Activated CD4-positive, alpha-beta T cell treated with anti-CD3 and anti-CD28 coated beads, Interleukin-2, amount 10 ng/mL, durations not matched to agents 7 days and 5 days (primary cell): Measurements from ENCODE around the gene ZBTB40. TPM values are rescaled to one million over a fixed set of nuclear protein-coding genes. Genes with fewer than 3 reads are reported as not detected.
A peak's percentile ranks its signal among the peaks of the same experiment; 100 is the strongest.

ENCODE experiments used
- CTCF ChIA-PET: fragments of 350-600 bp; sonication (Branson Sonifier 250); formaldehyde crosslinking; loops from one replicate; lab custom pipeline; 2021; ENCODE audit warnings: antibody characterized with exemption; lab: Charles Lee
- POLR2A ChIA-PET: fragments of 350-600 bp; sonication (Branson Sonifier 250); formaldehyde crosslinking; loops from one replicate; lab custom pipeline; 2021; ENCODE audit warnings: antibody characterized with exemption; lab: Charles Lee
- DNase-seq: peaks from one replicate; pipeline ENCODE4 v3.0.0-alpha.2; 2020
- H3K27ac Mint-ChIP-seq: one replicate; pipeline ENCODE4 v1.8.0; 2021; ENCODE audit warnings: mild to moderate bottlenecking, moderate library complexity, mixed read lengths
- H3K27me3 Mint-ChIP-seq: one replicate; pipeline ENCODE4 v1.8.0; 2021; ENCODE audit warnings: mixed read lengths
- H3K36me3 Mint-ChIP-seq: one replicate; pipeline ENCODE4 v1.8.0; 2021; ENCODE audit warnings: low read depth, mixed read lengths
- H3K4me1 Mint-ChIP-seq: one replicate; pipeline ENCODE4 v1.8.0; 2021; ENCODE audit warnings: mixed read lengths
- H3K4me3 Mint-ChIP-seq: one replicate; pipeline ENCODE4 v1.8.0; 2021; ENCODE audit warnings: mild to moderate bottlenecking, moderate library complexity, mixed read lengths
- H3K9me3 Mint-ChIP-seq: one replicate; pipeline ENCODE4 v1.8.0; 2021; ENCODE audit warnings: mixed read lengths
- total RNA-seq, 2 experiments: library from RNA; stranded (reverse); gene quantifications; one replicate each; pipeline ENCODE4 v1.2.3, GENCODE V29; 2021

Gene ZBTB40
- total RNA-seq, 2 experiments from 2014 or later: 18.5 to 19.0 TPM

GRCh38 chr1:22437573-22437972, 14.1 kb upstream of the ZBTB40 start:
- Mint-ChIP-seq H3K9me3 (peaks cover 26% of the 10 kb centered on the region), H3K27me3 (peaks cover 29% of the 10 kb centered on the region), H3K36me3 (peaks cover 9% of the 10 kb centered on the region), H3K27ac (no peak overlapping the region), H3K4me1 (no peaks in the 10 kb centered on the region), H3K4me3 (no peak overlapping the region)
- CTCF ChIA-PET: no interaction called here
- POLR2A ChIA-PET: no interaction called here
- DNase-seq: no peak

DNA sequence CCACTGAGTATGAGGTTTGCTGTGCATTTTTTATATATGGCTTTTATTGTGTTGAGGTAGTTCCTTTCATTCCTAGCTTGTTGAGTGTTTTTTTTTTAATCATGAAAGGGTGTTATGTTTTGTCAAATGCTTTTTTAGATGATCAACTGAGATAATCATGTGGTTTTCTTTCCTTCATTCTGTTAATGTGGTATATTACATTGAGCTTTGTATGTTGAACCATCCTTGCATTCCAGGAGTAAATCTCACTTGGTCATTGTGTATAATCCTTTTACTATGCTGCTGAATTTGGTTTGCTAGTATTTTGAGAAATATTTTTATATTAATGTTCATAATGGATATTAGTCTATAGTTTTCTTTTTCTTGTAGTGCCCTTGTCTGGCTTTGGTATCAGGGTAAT, 11.1 kb upstream of the ZBTB40 start:
- peaks cover 12% of the 10 kb centered on the region for H3K27me3 Mint-ChIP-seq
- CTCF ChIA-PET: no interaction called here
- no peak overlapping the region for H3K4me3 Mint-ChIP-seq
- no peak overlapping the region for H3K27ac Mint-ChIP-seq
- POLR2A ChIA-PET: no interaction called here
- H3K9me3 Mint-ChIP-seq: peaks cover 26% of the 10 kb centered on the region
- DNase-seq: no peak
- H3K36me3 Mint-ChIP-seq: peaks cover 9% of the 10 kb centered on the region
- no peaks in the 10 kb centered on the region for H3K4me1 Mint-ChIP-seq

DNA sequence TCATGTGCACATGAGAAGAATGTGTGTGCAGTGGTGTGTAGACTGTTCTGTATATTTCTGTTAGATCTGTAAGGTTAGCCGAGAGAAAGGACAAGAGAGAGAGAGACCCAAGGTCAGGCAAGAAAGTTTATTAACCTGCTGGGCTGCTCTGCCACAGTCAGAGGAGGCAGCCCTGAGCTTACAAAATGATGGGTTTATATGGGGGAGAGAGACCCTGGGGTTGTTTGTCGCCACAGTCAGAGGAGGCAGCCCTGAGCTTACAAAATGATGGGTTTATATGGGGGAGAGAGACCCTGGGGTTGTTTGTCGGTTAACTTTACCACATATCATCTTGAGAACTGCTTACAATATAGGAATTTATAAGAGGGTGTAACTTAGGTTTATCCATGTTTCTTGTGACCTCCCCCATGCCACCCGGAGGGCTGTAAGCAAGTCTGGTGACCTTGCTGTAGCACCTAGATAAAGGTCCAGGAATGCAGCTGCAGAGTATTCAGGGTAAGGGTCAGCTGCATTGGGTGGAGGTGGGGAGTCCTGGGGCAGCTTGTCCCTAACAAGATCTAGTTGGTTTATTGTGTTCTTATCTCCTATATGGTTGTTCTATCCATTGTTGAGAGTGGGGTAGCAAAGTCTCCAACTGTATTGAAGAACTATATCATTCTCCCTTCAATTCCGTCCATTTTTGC, 9.3 kb upstream of the ZBTB40 start:
- Mint-ChIP-seq H3K27ac (no peak overlapping the region), H3K4me3 (no peak overlapping the region), H3K9me3 (peaks cover 26% of the 10 kb centered on the region), H3K27me3 (peaks cover 18% of the 10 kb centered on the region), H3K36me3 (peaks cover 9% of the 10 kb centered on the region), H3K4me1 (no peaks in the 10 kb centered on the region)
- CTCF ChIA-PET: no interaction called here
- POLR2A ChIA-PET: no interaction called here
- no peak for DNase-seq

DNA sequence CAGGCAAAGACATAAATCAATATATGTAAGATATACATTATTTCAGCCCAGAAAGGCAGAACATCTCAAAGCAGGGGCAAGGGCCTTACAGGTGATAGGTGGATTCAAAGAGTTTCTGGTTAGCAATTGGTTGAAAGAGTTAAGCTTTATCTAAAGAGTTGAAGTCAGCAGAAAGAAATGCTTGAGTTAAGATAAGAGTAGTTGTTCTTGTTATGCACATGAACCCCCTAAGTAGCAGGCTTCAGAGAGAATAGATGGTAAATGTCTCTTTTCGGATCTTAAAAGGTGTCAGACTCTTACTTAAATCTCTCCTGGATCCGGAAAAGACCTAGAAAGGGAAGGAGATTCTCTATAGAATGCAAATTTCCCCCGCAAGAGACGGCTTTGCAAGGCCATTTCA, 8.3 kb upstream of the ZBTB40 start:
- Mint-ChIP-seq H3K4me1 (no peaks in the 10 kb centered on the region), H3K4me3 (no peak overlapping the region), H3K27me3 (peaks cover 16% of the 10 kb centered on the region), H3K27ac (no peak overlapping the region), H3K9me3 (peaks cover 26% of the 10 kb centered on the region), H3K36me3 (peaks cover 9% of the 10 kb centered on the region)
- DNase-seq: no peak
- ChIA-PET POLR2A (no interaction called here), CTCF (no interaction called here)

GRCh38 chr1:22444856-22445255, 6.8 kb upstream of the ZBTB40 start:
- POLR2A ChIA-PET: no interaction called here
- no peaks in the 10 kb centered on the region for H3K4me1 Mint-ChIP-seq
- DNase-seq: no peak
- H3K4me3 Mint-ChIP-seq: no peak overlapping the region
- CTCF ChIA-PET: no interaction called here
- peaks cover 9% of the 10 kb centered on the region for H3K36me3 Mint-ChIP-seq
- H3K27ac Mint-ChIP-seq: no peak overlapping the region
- peaks cover 13% of the 10 kb centered on the region for H3K27me3 Mint-ChIP-seq
- peaks cover 20% of the 10 kb centered on the region for H3K9me3 Mint-ChIP-seq

DNA sequence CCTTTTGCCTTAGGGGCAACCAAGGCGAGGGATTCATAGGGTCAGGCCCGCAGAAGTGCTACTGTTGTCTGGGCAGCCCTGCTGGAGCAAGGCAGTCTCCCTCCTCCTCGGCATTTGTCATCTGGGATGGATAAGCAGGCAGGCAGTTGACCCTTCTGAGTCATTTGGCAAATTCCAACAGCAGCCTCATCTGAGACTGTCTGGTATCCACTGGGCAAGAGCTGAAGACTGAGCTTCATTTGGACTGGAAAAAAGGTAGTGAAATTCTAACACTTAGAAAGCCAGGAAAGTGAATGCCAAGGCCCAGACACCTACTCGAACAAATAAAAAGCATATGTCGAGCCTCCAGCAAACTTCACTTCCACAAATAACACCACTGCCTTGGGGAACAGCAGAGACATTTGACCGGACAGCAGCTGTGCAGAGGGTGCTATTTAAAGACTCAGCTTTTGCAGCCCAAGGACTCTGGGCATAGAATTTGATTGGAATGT, 4.0 kb upstream of the ZBTB40 start:
- ChIA-PET POLR2A (interaction anchor here (0.6 kb wide), 2 partner anchors 75 to 78 kb away, joined by 3 to 5 read pairs; no protein-coding TSS in a partner anchor), CTCF (no interaction called here)
- no peak for DNase-seq
- no peaks in the 10 kb centered on the region for H3K36me3 Mint-ChIP-seq
- peaks cover 5% of the 10 kb centered on the region for H3K9me3 Mint-ChIP-seq
- peaks cover 6% of the 10 kb centered on the region for H3K27me3 Mint-ChIP-seq
- peaks cover 9% of the 10 kb centered on the region for H3K4me1 Mint-ChIP-seq
- no peak overlapping the region for H3K4me3 Mint-ChIP-seq
- H3K27ac Mint-ChIP-seq: no peak overlapping the region

GRCh38 chr1:22449636-22450035, 2.0 kb upstream of the ZBTB40 start:
- CTCF ChIA-PET: no interaction called here
- POLR2A ChIA-PET: no interaction called here

GRCh38 chr1:22450351-22451021, 1.2 kb upstream of the ZBTB40 start:
- Mint-ChIP-seq H3K4me3 (peak overlapping the region; percentile 84), H3K36me3 (no peaks in the 10 kb centered on the region), H3K9me3 (peaks cover 5% of the 10 kb centered on the region), H3K27ac (peak overlapping the region; percentile 96), H3K27me3 (peaks cover 6% of the 10 kb centered on the region), H3K4me1 (peaks cover 27% of the 10 kb centered on the region)
- POLR2A ChIA-PET: no interaction called here
- CTCF ChIA-PET: interaction anchor here (1.0 to 1.1 kb wide), 2 partner anchors 24 to 34 kb away, joined by 3 read pairs; no protein-coding TSS in a partner anchor
- no peak for DNase-seq

More at GRCh38 chr1:22449636-22450035, 2.0 kb upstream of the ZBTB40 start:
- Mint-ChIP-seq H3K4me3 (no peak overlapping the region), H3K27ac (no peak overlapping the region), H3K9me3 (peaks cover 5% of the 10 kb centered on the region), H3K27me3 (peaks cover 6% of the 10 kb centered on the region), H3K36me3 (no peaks in the 10 kb centered on the region), H3K4me1 (peaks cover 23% of the 10 kb centered on the region)
- no peak for DNase-seq

DNA sequence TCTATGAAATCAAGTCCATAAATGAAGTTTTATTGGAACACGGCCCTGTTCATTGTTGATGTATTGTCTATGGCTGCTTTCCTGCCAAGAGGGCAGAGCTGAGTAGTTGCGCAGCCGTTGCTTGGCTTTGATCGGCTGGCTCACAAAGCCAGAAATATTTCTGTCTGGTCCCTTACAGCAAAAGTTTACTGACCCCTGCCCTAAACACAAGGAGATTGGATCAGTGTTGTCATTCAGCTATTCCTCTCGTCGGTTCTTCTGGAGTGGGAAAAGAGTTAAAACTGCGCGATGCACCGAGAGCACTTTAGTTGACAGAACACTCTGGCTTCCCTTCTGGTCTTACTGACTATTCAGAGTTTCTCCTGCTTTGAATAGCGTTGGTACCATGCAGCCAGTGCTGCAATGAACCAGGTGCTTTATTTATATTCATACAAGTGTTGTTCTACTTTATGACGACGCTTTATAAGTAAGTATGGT, 868 bp downstream of the ZBTB40 start:
- ChIA-PET POLR2A (no interaction called here), CTCF (no interaction called here)
- no peaks in the 10 kb centered on the region for H3K27me3 Mint-ChIP-seq
- peak; percentile 38 for DNase-seq
- peak overlapping the region; percentile 84 for H3K4me3 Mint-ChIP-seq
- H3K4me1 Mint-ChIP-seq: peaks cover 27% of the 10 kb centered on the region
- H3K27ac Mint-ChIP-seq: peak overlapping the region; percentile 96
- H3K36me3 Mint-ChIP-seq: no peaks in the 10 kb centered on the region
- peaks cover 5% of the 10 kb centered on the region for H3K9me3 Mint-ChIP-seq

DNA sequence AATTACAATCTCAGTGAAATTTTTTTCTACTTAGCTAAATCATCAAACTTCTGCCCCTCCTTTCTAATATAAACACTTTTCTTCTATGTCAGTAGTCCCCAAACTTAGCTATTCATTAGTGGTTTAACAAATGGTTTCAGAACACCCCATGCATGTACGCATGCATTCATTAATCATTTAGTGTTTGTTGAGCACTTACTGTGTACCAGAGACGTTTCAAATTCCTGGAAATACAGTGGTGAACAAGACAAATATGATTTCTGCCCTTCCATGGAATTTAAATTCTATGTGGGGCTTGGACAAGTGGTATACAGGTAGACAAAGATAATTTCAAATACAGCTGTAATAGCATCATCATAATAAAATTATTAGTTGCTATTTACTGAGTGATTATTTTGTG, 1.5 kb downstream of the ZBTB40 start:
- no peak overlapping the region for H3K27ac Mint-ChIP-seq
- H3K4me3 Mint-ChIP-seq: peak overlapping the region; percentile 84
- no peak for DNase-seq
- H3K4me1 Mint-ChIP-seq: peaks cover 29% of the 10 kb centered on the region
- ChIA-PET CTCF (no interaction called here), POLR2A (no interaction called here)
- H3K36me3 Mint-ChIP-seq: no peaks in the 10 kb centered on the region
- no peaks in the 10 kb centered on the region for H3K27me3 Mint-ChIP-seq
- peaks cover 5% of the 10 kb centered on the region for H3K9me3 Mint-ChIP-seq

DNA sequence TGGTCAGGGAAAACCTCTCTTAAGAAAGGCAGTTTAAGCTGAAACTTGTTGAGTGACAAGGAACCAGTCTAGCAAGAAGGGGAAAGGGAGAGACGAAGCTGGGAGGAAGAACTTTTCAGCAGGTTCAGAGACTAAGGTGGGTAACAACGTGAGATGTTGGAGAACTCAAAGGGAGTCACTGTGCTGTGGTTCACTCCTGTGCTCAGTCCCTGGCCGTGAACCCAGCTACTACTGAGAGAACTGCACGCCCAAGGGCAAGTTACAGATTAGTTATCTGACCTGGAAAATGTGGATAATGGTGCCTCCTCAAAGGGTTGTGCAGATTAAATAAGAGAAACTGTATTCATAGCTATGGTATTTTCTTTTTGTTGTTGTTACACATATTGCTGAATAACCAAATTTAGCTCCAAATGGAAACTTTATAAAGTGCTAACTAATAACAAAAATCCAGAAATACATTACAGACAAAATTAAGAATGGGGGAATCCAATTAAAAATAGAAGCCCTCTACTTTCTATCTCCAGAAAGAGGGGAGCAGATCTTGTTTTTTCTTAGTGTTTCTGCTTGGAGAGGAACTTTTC, 2.9 kb downstream of the ZBTB40 start:
- Mint-ChIP-seq H3K36me3 (no peaks in the 10 kb centered on the region), H3K4me1 (peaks cover 29% of the 10 kb centered on the region), H3K4me3 (no peak overlapping the region), H3K27me3 (no peaks in the 10 kb centered on the region), H3K9me3 (peaks cover 5% of the 10 kb centered on the region), H3K27ac (no peak overlapping the region)
- POLR2A ChIA-PET: no interaction called here
- CTCF ChIA-PET: no interaction called here
- no peak for DNase-seq

DNA sequence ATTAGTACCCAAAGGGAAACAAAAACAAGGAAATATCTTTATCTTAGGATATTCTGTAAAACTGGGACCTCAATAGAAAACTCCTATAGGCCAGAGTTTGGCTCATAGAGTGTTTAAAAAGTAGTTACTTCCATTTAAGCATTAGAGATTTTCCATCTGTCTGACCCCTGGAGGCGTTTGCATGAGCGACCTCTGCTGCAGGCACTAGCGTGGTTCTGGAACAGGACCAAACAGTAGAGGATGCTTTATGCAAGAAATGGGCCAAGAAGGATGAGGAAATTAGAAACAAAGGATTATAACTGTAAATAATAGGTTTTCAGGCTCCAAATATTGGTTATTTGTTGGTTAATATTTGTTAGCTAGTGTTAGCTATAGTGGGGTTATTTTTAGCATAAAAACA, 5.7 kb downstream of the ZBTB40 start:
- no peak overlapping the region for H3K4me3 Mint-ChIP-seq
- no peaks in the 10 kb centered on the region for H3K9me3 Mint-ChIP-seq
- H3K36me3 Mint-ChIP-seq: peaks cover 2% of the 10 kb centered on the region
- H3K27me3 Mint-ChIP-seq: no peaks in the 10 kb centered on the region
- peaks cover 34% of the 10 kb centered on the region for H3K4me1 Mint-ChIP-seq
- POLR2A ChIA-PET: no interaction called here
- no peak for DNase-seq
- CTCF ChIA-PET: no interaction called here
- no peak overlapping the region for H3K27ac Mint-ChIP-seq

DNA sequence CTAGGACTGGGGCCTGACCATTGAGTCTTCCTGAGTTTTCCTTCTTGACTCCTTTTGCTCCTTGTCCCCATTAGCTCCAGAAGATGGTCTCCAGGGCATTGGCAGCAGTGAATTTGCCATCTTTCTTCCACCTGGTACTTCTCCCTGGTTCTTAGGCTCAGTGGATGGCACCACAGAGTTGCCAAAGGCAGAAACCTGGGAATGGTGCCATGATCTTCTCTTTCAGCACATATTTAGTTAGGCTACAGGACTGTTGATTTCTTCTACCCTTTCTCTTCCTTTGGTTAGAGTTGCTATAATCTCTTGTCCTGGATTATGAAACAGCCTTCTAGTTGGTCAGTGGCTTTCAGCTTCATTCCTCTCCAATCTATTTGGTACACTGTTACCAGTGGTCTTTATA, 6.2 kb downstream of the ZBTB40 start:
- H3K27me3 Mint-ChIP-seq: no peaks in the 10 kb centered on the region
- H3K27ac Mint-ChIP-seq: no peak overlapping the region
- no peak for DNase-seq
- H3K4me3 Mint-ChIP-seq: no peak overlapping the region
- no peaks in the 10 kb centered on the region for H3K9me3 Mint-ChIP-seq
- ChIA-PET POLR2A (no interaction called here), CTCF (no interaction called here)
- peaks cover 2% of the 10 kb centered on the region for H3K36me3 Mint-ChIP-seq
- peaks cover 29% of the 10 kb centered on the region for H3K4me1 Mint-ChIP-seq
